RCC 7860 (cell line): Measurements from ENCODE around the gene VWA5B1.

ENCODE experiments used
- DNase-seq: peaks from one replicate; pipeline ENCODE4 v3.0.0-alpha.2; 2015; ENCODE audit warnings: low spot score
- FAIRE-seq: peaks from 2 replicates; lab custom pipeline; 2012; peaks lifted over from hg19 to GRCh38; lab: Jason Lieb, UNC

VWA5B1 gene

DNA sequence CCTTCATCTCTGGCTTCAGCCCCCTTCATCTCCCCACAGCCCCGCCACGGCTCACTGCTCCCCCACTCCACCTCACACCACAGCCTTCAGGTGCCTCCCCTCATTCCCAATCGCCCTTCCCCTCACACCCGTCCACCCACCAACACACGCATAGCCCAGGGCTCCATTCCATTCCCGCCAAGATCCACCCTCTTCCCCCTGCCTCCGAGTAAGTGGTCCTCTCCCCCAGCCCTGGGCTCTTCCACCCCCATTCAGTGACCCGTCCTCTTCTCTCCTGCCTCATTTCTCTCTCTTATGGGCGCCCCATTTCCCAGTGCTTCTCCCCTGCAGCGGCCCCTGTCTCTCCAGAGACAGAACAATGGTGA lies 53.2 kb downstream of the VWA5B1 start:
- FAIRE-seq (no peak), DNase-seq (no peak)

DNA sequence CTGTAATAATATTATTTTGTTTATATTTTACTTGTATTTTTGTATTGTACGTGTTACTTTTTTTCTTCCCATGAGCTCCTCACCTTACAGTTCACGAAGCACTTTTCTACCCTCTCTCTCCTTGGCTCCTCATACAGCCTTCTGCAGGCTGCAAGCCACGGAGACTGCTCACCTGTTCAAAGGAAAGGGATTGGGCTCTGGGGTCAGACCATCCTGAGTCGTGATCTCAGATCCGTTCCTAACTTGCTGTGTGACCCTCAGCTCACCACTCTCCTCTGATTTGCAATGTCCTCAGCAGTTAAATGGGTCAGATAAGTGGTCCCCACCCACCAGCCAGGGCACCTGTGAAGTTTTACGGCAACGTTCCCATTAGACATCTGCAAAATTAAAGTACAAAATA lies 54.1 kb downstream of the VWA5B1 start:
- no peak for DNase-seq
- FAIRE-seq, result no peak

DNA sequence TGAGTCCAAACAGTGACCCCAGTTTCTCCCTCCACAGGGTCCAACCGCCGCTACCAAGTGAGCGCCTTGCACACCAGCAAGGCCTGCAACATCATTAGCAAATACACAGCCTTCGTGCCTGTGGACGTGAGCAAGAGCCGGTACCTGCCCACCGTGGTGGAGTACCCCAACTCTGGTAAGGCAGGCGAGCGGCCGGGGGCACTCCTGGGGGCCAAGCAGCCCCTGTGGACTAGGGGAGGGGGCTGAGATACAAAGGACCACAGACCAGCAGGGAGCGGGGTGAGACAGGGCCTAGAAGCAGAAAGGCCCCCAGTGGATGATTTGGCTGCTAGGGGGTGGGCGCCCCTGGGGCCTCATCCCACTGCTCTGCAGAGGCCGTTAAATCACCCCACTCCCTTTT lies 54.7 kb downstream of the VWA5B1 start:
- no peak for DNase-seq
- FAIRE-seq, result no peak

DNA sequence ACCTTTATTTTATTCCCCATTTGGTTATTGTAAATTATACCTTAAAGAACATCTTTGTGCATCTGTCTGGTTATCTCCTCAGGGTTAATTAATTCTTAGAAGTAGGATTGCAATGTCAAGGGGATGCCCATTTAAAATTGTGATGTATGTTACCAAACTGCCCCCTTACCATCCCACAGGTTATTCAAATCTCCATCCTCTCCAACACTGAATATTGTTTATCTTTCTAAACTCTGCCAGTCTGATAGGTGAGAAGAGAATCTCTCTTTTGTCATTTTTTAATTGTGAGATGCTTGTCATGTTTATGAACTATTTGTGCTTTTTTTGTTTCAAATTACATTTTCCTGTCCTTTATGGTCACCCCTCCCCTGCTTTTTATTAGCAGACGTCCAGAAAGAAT lies 55.8 kb downstream of the VWA5B1 start:
- FAIRE-seq (no peak), DNase-seq (no peak)

DNA sequence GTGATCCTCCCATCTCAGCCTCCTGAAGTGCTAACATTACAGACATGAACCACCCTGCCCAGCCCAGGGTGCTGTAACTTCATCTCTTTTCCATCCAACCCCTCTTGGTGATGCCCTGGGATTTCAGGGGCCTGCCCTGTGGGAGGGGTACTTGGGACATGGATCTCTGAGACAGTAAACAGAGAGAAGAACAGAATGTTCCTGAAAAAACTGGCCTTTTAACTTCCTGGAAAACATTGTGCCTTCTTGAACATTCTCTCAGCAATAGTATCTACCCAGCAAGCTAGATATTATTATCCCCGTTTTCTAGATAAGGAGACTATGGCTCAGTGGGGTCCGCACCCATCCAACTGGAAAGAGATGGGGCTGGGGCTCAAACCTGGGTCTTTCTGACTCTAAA lies 57.0 kb downstream of the VWA5B1 start:
- no peak for DNase-seq
- FAIRE-seq, result no peak

DNA sequence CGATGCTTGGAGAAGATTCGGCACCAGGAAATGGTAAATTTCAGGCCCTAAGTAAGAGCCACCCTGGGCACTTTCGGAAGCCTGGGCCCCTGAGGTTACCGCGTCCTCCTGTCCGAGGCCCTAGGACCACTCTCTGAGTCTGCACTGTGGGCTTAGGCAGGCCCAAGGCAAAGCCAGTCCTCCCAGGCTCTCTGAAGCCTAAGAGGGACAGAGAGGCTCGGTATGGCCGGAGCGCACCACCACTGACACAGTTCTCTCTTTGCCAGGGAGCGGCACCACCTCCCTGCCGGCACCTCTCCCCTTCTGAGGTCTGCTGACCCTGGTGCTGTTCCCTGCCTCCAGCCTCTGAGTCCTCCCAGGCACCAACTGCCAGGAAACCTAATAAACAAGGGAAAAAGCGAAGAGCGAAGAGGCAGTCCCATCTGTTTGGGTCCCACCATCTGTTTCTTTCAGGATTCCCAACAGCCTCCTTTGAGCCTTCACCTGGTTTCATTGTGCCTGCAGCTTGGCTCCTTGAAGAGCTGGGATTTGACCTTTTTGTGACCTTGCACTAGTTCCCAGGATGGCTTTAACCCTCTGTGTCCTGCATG lies 57.7 kb downstream of the VWA5B1 start:
- FAIRE-seq (no peak), DNase-seq (no peak)

DNA sequence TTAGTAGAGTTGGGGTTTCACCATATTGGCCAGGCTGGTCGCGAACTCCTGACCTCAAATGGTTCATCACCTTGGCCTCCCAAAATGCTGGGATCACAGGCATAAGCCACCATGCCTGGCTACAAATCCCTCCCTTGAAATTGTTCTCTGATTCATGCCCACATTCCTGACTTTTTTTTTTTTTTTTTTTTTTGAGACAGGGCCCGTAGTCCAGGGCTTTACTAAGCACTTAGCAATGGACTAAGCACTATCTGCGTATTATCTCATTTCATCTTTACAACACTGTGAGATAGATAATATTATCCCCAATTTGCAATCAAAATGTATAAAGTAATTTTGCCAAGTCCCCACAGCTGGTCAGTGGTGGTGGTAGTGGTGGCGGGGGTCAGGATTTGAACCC lies 58.9 kb downstream of the VWA5B1 start:
- no peak for FAIRE-seq
- no peak for DNase-seq

DNA sequence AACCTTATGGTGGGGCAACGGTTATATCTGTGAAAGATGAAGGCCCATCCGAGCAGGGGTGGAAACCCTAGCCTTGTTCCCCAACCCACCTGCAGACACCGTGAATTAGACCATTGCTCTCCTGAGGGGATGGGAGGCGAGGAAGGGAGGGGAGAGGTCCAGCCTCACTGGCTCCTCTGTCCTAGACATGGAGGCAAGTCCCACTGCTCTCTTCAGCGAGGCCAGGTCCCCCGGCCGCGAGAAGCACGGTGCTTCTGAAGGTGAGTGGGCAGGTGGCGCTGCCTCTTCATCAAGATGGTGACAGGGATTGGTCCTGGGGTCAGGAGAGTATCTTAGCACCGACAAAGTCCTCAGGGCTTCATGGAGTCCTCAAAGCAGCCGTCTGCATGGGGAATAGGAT lies 59.3 kb downstream of the VWA5B1 start:
- no peak for FAIRE-seq
- no peak for DNase-seq

DNA sequence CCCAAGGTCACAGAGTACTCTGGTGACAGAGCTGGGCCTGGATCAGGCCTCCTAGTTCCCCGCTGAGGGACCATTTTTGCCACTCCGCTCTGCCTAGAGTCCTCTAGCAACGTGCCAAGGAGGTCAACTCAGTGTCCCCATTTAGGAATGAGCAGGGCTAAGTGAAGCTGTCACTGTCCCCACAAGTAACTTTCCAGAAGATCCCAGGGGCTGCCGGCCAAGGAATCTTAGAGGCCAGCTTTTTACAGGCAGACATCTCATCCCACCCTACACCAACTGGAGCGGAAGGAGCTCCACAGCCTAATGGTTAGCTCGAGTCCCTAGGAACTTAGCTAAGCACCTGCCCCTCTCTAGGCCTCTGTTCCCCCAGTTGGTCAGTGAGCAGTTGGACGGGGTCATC lies 59.7 kb downstream of the VWA5B1 start:
- FAIRE-seq (no peak), DNase-seq (no peak)

DNA sequence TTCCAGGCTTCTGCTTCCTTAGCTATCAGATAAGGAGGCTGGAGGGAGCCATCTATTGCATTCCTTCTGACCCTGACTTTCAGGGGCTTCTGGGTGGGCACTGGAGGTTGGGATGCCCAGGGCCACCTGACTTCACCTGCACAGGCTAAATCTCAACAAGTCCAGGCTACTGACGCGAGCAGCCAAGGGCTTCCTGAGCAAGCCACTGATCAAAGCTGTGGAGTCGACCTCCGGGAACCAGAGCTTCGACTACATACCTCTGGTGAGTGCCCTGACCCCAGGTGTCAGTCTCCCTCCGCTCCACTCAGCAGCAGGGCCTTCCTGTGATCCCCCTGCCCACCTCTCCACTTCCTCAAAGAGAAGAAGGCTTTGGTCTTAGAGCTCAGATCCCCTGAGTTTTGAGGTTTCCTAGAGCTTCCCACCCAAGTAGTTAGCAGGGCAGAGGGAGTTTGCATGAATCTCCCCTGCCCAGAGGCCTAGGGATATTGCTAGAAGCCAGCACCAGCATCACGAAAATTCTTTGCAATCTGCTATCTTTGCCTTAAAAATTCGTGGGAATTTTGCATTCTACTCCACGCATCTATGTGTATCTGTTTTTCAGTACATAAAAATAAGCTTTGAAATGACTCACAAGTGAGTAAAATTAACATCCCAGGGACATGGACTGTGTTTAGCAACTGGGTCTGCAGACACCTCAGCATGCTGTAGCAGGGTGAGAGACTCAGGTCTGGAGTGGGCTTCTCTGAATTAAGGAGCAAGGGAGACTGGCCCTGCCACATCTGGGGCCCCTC lies 61.4 kb downstream of the VWA5B1 start:
- DNase-seq (no peak), FAIRE-seq (no peak)

DNA sequence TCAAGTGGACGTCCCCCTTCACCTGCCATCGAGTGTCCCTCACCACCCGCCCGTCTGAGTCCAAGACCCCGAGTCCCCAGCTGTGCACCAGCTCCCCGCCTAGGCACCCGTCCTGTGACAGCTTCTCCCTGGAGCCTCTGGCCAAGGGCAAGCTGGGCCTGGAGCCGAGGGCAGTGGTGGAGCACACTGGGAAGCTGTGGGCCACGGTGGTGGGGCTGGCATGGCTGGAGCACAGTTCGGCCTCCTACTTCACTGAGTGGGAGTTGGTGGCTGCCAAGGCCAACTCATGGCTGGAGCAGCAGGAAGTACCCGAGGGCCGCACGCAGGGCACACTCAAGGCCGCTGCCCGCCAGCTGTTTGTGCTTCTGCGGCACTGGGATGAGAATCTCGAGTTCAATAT lies 63.2 kb downstream of the VWA5B1 start:
- no peak for FAIRE-seq
- DNase-seq, result no peak

DNA sequence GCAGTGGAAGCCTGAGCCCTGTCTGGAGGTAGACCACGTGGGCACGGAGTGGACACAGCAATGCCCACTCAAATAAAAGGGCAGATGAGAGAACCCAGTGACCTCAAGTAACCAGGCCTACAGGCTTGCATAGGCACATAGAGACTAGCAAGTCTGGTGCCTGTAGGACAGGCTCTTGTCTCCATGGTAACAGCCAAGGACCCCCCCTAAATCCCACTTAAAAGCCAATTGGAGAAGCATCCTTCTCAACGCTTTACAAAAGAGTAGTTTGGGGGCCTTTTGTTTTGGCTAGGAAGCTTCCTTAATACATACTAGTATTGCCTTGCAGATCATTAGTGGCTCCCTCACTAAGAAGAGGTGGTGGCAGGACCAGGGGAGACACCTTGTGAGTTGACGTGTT lies 63.9 kb downstream of the VWA5B1 start:
- DNase-seq (no peak), FAIRE-seq (no peak)

DNA sequence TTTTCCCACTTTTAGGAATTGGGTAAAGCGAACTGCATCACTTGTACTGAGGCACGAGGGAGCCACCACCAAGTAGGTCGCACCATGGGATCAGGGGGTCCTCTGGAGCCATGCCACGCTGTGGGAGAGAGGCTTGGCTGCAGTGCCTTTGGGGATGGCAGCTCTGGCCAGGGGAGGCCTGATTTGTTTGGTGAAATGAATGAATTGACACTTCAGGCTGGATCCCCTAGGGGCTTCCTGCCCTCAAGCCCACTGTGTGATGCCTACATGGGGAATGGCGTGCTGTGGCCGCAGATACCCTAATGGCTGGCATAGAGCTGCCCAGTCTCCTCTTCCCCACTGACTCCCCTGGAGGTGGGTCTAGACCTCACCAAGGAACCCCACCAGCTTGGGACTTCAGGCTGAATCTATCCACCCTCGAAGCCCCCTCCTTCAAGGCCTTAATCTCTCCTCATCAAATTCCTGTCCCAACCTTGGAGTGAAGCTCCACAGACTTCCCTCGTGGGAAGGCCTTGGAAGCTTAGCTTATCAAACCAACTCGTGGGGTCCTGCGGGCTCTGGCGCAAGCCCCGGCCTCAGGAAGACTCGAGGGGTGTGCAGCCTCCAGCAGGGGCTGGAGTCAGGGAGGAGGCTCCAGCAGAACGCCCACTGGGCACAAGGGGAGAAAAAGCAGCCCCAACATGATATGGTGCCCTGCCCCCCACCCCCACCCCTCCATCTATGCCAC lies 64.6 kb downstream of the VWA5B1 start:
- FAIRE-seq (no peak), DNase-seq (no peak)

DNA sequence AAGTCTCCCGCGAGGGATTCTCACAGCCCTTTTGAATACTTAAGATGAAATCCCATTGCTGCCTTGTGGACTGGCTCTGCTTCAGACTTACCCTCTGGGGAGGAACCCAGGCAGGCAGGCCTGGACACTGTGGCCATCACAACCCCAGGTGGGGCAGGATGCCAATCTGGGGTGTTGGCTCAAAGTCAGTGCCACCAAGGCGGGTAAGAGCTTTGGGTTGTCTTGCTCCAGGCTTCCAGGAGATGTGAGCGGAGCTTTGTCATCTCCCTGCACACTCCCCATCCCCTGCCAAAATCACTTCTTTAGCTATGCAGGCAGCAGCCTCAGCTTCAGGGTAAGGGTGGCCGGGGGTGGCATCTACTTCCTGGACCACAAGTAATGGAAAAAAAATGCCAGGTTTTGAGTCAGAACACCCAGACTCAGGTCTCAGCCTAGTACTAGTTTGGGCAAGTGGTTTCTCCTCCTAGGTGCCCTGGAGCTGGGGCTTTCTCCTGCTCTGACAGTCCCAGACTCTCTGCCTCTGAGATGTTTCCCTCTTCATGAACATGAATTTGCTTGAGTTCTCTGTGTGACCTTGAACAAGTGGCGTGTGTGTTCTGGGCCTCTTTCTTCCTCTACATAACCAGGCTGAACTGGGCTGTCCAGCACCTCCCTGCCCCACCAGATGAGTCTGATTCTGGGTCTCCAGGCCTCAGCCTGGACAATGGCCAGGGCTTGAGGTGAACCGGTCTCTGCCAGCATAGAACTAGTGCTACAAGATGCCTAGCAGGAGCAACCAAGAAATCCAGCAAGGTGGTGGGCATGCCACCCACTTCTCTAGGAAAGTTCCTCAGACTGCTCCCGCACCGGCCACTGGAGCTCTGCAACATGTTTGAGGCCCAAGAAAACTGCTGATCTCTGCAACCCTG lies 65.4 kb downstream of the VWA5B1 start:
- FAIRE-seq, result no peak
- DNase-seq, result no peak

DNA sequence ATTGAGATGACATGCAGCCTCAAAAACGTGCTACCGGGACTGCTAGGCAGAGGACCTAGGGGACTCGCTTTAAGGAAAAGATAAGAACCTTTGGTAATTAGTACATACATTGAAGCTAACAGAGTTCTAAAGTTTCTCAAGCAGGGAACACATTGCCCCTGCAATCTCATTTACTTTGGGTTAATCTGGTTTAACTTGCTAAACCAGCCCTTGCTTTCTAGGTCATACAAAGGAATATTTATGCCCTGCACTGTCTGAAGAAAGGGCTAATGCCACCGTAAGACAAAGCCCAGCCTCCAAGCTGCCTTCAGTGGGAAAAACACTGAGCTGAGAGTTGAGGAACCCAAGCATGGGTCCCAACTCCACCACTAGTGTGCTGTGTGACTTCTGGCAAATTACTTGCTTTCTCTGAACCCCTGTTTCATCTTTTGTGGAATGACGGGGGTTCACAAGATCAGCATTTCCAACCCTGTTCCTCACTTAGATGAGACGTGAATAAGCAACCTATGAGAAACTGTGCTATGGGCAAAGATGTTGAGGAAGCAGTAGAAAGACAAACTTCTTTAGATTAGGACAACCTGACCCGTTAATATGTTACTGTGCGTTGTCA lies 66.3 kb downstream of the VWA5B1 start:
- FAIRE-seq (no peak), DNase-seq (no peak)

DNA sequence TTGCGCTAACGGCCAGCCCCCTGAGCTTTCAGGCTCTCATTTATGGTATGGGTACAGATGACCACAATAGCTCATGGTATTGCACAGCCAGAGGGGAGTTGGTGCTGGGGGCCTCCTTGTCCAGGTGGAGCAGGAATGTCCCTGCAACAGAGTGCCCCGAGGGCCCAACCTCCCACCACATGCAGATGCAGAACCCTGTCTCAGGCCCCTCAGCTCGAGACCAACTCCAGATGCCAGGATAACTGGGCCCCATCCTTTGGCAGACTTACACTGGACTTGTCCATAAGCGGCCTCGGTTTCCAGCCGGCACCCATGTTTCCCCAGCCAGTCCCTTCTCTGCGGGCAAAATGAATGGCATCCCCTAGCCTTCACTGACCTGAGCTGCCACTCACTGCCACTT lies 67.1 kb downstream of the VWA5B1 start:
- DNase-seq, result no peak
- FAIRE-seq, result no peak

DNA sequence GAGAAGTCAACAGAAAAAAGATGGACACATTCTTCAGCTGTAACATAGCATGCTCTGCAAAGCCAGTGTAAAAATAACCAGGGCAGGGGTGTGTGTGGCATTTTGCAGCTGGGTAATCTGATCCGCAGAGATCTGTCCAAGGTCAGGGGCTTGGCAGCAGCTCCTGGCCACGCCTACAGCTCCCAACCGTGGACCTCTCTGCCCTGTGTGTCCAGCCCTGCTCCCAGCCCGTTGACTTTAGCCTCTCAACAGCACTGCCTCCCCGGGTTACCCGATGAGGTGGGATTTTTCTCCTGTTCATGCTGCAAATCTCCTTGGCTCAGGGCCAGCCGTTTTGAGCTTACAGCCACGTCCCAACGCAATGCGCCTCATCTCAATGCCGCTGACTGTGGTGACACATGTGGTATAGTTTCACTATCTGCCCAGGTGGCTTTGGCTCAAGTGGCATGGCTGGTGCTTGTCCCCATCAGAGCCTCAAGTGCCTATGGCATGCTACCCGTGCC lies 68.1 kb downstream of the VWA5B1 start:
- FAIRE-seq (no peak), DNase-seq (no peak)

DNA sequence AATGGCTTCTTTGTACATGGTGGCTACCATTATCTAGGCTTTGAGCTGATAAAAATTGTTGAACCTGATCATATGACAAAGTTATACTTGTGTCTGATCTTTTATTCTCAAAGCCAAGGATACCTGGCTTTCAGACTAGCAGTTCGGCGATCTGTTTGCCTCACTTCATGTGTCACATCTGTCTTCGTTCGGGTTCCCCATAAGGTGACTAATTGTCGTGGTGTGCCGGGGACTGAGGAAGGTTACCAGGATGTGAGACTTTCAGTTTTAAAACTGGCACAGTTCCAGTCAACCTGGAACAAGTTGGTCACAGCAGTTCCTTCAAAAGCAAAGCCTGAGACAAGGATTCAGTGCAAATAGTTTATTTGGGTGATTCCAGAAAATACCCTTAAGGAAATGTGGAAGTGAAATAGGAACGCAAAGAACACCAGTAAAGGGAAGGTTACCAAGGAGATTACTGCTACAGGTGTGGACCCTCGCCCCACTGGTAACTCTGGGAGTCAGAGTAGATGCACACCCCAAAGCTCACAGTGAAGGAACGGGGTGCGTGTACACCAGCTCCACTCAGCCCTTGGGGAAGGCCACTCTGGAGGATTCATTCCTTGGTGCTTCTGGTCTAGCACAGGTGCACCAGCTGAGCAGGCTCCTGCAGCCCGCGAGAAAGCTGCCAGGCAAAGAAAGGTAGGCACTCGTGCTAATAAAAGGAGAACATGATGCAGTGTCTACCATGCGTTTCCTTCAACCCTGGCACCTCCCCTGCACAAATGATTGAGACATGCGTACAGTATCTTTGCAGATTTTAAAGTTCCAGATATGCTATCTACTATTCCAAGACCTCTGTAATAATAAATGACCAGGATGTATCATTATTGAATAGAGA lies 69.0 kb downstream of the VWA5B1 start:
- DNase-seq, result no peak
- FAIRE-seq, result no peak

DNA sequence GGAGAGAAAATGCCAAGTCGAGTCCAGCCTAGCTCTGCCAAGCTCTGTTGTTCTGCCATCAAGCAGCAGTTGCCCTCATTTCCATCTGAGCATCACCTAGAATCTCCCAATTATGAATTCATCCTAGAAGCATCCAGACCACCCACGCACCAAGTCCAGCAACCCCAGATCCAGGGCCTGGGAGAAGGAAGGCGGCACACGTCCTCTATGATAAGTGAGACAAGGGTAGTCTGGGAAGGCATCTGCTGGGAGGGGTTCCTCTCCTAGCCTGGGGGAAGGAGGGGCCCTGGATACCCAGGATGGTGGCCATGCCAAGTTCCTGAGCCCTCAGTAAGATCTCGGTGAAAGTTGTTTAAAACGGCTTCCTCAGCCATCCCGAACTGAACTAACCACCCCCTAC lies 70.7 kb downstream of the VWA5B1 start:
- DNase-seq (no peak), FAIRE-seq (no peak)
